Stimulated activated CD4-positive, alpha-beta T cell treated with anti-CD3 and anti-CD28 coated beads, Interleukin-12 subunit alpha, Interleukin-12 subunit beta, amount 100 ng/mL, for 48 hours (primary cell): ENCODE measurements around the gene PRXL2B.

Source experiments
- DNase-seq, 3 donors: peaks; one replicate each; pipeline ENCODE4 v3.0.0-alpha.2; 2020; ENCODE audit warnings: low read depth in 2 of 3, low spot score in 1 of 3

PRXL2B gene

GRCh38 chr1:2585318-2586092, 1.1 kb upstream of the PRXL2B start:
- DNase-seq: peak; percentile 43 to 51 (median 46)

- DNase-seq: no peak
Observed at GRCh38 chr1:2587071-2587859, 688 bp downstream of the PRXL2B start.

DNA sequence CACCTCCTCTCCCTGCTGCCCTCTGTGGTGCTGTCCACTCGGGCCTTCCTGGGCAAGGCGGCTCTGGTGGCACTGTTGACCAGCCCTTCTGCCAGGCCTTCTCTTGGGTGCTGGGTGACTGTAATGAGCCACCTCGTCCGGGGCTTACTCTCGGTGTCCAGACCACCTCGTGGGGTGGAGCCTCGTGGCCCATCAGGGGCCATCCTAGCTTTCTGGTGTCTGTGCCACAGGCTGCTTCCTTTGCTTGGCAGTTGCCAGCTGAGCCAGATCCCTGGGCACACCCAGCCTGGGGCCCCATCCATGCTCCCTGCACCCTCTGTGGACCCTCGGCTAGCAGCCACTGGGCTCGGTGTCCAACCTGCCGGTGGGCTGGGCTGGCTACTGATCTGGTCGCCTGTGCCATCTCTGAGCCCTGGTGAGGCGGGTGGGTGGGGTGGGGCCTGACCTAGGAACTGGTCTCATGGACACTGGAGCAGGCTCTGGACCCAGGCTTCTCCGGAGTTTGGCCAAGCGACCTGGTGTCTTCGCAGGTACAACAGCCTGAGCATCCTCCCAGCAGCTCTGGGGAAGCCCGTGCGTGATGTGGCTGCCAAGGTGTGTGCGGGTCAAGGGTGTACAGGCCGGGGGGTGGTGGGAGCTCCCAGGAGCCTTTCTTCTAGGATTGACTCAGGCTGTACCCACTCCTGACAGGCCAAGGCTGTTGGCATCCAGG, 1.4 kb downstream of the PRXL2B start:
- DNase-seq: no peak

DNA sequence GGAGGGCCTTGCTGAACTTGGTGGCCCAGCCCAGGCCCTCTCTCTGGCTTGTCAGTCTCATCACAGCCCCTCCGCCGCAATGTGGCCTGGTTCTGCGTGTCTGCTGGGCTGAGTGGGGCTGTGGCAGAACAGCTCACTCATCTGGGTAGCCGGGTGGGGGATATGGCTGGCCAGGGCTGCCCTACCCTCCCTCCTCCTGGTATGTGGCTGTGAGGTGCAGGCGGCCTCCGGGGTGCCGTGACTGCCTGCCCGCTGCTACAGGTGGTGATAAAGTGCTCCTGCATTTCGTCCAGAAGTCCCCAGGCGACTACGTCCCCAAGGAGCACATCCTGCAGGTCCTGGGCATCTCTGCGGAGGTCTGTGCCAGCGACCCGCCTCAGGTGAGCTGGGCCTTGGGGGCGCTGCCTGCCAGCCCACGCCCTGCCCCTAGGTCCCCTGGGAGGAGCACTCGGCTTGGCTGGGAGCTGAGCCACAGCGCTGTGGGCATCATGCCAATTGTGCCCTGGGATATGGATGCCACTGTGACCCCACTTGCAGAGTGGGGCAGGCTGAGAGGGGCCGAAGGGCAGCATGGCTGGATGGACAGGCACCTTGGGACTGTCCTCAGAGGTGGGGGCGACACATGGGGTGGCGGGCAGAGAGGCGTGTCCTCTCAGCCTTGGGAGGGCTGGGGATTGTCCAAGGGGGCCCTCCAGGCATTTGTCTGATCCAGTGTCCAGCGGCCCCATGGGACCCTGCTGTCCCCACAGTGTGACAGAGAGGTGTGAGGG, 2.3 kb downstream of the PRXL2B start:
- no peak for DNase-seq

DNA sequence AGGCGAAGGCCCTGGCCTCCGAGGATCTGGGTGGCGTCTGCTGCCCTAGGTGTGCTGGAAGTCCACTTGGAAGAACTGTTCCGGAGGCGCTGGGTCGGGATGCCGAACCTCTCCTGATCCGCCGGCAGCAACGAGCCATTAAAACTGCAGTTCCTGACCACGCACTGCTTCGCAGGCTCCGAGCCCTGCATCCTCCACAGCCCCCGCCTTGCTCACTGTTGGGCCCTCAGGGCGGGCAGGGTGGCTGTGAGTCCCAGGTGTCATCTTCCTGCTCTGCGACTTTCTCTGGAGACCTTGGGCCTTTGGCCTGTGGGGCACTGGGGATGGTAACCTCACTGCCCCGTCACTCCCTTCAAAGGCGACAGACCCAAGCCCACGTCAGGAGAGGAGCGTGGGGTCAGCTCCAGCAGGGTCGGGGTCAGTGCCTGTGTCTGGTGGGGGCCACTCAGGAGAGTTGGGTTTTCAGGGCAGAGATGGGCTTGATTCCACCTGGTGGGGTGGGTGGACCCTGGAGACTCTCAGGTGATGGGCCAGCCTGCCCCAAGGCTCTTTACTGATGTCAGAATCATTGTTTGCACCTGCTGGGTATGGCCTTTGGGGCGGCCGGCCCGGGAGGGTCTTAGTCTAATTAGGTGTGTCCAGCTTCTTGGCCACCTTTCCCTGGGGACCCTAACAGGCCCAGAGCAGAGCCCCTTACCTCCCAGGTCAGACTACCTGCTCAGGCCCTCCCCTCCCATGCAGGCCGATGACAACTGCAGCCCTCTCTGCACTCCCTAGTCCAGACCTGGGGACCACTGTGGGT, 3.1 kb downstream of the PRXL2B start:
- DNase-seq: no peak

- no peak for DNase-seq
Observed at GRCh38 chr1:2590233-2591141, 3.9 kb downstream of the PRXL2B start.

- DNase-seq: no peak
Observed at GRCh38 chr1:2591233-2591580, 4.6 kb downstream of the PRXL2B start.

DNA sequence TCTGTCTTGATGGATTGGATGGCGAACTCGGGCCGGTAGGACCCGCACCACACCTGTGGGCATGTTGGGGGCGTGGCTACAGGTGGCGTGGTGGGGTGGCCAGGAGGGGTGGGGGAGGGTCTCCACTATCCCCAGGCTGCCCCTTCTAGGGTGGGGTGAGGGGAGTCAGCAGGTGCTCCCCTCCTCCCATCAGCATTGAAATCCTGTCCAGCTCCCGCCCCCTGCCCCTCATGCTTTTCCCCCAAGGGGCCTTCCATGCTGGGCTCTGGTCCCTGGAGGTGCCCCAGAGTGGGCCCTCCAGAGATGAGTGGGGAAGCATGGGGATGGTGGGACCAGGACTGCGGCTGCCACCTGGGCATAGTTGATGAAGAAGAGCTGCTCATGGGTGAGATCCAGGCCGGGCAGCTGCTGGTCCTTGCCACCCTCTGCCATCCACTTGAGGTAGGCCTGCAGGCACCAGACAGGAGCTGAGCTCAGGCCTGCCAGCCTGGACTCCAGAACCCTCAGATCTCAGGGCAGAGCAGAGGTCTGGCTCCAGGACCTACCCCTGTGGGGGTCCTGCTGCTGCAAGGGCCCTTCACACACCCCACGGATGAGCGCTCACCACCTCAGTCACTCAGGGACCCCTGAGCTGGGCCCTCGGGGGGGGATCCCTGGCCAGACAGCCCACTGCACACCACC, 5.1 kb downstream of the PRXL2B start:
- DNase-seq: no peak

- no peak for DNase-seq
Observed at GRCh38 chr1:2592672-2593071, 6.1 kb downstream of the PRXL2B start.

DNA sequence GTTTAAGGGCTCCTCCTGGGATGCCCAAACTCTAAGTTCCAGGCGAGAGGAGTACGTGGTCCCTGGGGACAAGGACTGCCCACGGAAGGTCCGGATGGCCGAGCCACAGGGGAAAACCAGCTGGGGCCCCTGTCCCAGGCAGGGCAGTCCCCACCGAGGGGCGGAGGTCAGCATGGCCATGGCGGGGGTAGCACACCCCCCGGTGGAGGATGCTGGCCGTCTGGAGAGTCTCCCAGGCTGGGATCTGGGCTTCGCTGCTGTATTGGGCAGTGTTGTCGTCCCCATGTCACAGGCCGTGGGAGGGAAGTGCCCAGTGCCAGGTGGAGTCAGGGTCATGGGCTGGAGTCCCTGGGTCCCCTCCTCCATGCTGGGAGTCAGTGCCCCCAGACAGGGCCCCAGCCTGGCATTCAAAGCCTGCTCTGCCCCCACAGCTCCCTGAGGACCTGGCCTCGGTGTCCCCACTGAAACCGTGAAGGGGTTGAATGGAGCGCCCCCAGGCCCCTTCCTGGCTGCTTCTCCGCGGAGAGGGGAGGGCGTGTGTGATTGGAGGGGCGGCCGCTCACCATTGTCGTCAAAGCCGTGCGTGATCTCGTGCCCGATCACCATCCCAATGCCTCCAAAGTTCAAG, 6.8 kb downstream of the PRXL2B start:
- DNase-seq: no peak

- no peak for DNase-seq
Observed at GRCh38 chr1:2594001-2594640, 7.5 kb downstream of the PRXL2B start.

DNA sequence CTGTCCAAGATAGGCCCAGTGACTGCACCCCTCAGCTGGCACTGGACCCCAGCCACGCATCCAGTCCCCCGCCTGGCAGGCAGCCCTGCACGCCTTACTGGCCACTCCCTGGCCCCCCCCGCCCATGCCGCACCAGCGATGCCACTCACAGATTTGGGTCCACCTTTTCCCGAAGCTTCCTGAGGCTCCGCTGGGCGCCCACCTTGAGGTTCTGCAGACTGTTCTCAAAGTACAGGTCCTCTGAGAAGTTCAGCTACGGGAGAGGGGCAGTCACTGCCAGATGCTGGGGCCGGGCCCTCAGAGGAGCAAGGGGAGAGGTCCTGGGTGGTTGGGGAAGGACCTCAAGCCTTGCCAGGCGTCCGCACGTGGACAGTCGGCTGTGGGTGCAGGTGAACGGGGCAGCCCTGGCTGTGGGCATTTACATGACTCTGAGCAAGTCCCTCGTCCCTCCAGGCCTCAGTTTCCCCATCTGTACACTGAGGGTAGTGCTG, 8.1 kb downstream of the PRXL2B start:
- DNase-seq: no peak

- no peak for DNase-seq
Observed at GRCh38 chr1:2595261-2595811, 8.8 kb downstream of the PRXL2B start.

- no peak for DNase-seq
Observed at GRCh38 chr1:2595812-2596529, 9.4 kb downstream of the PRXL2B start.

GRCh38 chr1:2596530-2597333, 10.2 kb downstream of the PRXL2B start:
- DNase-seq: no peak
